Pancreas (tissue), 10 donors: ENCODE data around the gene ATP6V0E1. TPM values are rescaled to one million over a fixed set of nuclear protein-coding genes. Genes with fewer than 3 reads are reported as not detected.

ENCODE experiments used
- ATAC-seq, 4 donors: fragments of 200-7000 bp; cut with Tn5 transposase; one replicate each; pipeline versions ENCODE4 v1.8.0 to v1.9.1; 2020; ENCODE audit warnings: mild to moderate bottlenecking in 4 of 4, moderate library complexity in 4 of 4
- DNase-seq, 6 donors: peaks; one replicate each; pipeline ENCODE4 v3.0.0-alpha.2; 2020
- FAIRE-seq: peaks from 2 replicates; lab custom pipeline; 2012; peaks lifted over from hg19 to GRCh38; lab: Jason Lieb, UNC
- H3K27ac ChIP-seq, 4 donors: fragments of 200-600 bp; sonication (generic); 1 replicate in 3 of 4; 2 replicates in 1 of 4; pipeline versions ENCODE4 v1.5.0 to v1.8.0; 2020
- H3K27me3 ChIP-seq, 4 donors: fragments of 200-600 bp; one replicate each; pipeline ENCODE4 v1.8.0; 2021
- H3K36me3 ChIP-seq, 3 donors: fragments of 200-600 bp; sonication (generic) in 1 of 3; one replicate each; pipeline versions ENCODE4 v1.5.0 to v1.8.0; 2020 to 2021
- H3K4me1 ChIP-seq, 3 donors: fragments of 200-600 bp; one replicate each; pipeline ENCODE4 v1.8.0; 2021
- H3K4me3 ChIP-seq, 4 donors: fragments of 200-600 bp; sonication (generic) in 2 of 4; one replicate each; pipeline versions ENCODE4 v1.5.0 to v1.8.0; 2020 to 2021
- H3K9me3 ChIP-seq, 4 donors: fragments of 200-600 bp; one replicate each; pipeline ENCODE4 v1.8.0; 2021
- WGBS, 2 donors: extraction: QIAGEN DNeasy Blood & Tissue Kit; methylation state at CpG; one replicate each; pipeline ENCODE4 v1.1.7; 2013; 5-methylcytosine and 5-hydroxymethylcytosine counted together
- intact Hi-C, 3 donors: fragments of 100-400 bp; cut with DNase I; formaldehyde crosslinking; loops; one replicate each; pipeline versions ENCODE4 v1.11.1 to v1.14.2; 2022
- polyA plus RNA-seq, 2 donors: library from polyadenylated mRNA; stranded (reverse); fragments of 200-250 nt; gene quantifications; one replicate each; pipeline ENCODE4 v1.2.3, GENCODE V29; 2013
- total RNA-seq, 6 donors: library from RNA; stranded (reverse); fragmentation: NEBNext Ultra II Directional in 4 of 6; extraction: Animal tissue kit (Norgen Biotek cat#: 25700) in 4 of 6; gene quantifications; one replicate each; pipeline versions ENCODE4 v1.2.1 to v1.2.4, GENCODE V29; 2021 to 2023
- TF ChIP-seq, protein P1 (sequence below), 4 donors: fragments of 200-600 bp; sonication (generic) in 3 of 4; IDR thresholded peaks; one replicate each; pipeline versions ENCODE4 v1.5.0 to v1.8.0; 2021; ENCODE audit warnings: antibody characterized with exemption in 4 of 4
- donor health status: healthy with polysubstance abuse.
- donor health status: DM: no; HTN: no; CAD: no; lungs with moderate emphysema.
- donor health status: DM: no; HTN: no; CAD: no.
- donor health status: control.
- donor health status: control.
- donor health status: Bipolar disorder and iron deficiency.
- donor health status: DM: yes; HTN: yes; CAD: no.
- donor health status: DM: no; HTN: no; CAD: no.
- donor health status: DM: no; HTN: no; CAD: no.
- donor health status: DM: yes; HTN: yes; CAD: no.

Gene ATP6V0E1
- total and polyA plus RNA-seq, 8 donors, result 60.3 to 162 (median 89.7) TPM

DNA sequence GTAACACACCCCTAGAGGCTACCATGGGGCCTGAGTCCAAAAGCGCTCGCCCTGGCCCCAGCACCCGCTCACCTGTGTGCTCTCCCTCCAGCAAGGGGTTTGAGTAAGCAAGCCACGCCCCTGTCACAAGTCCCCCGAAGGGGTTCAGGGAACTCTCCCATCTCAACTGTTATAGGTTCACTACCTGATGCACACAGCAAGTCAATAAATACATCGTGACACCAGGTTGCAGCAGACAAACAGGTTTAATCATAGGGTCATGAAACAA lies 64.2 kb downstream of the ATP6V0E1 start:
- Histone ChIP-seq H3K27ac (no peak overlapping the region), H3K4me1 (peaks cover 0 to 4% (median 0%) of the 10 kb centered on the region in 3 donors), H3K9me3 (no peaks in the 10 kb centered on the region), H3K4me3 (no peak overlapping the region), H3K36me3 (no peaks in the 10 kb centered on the region), H3K27me3 (no peaks in the 10 kb centered on the region)
- FAIRE-seq (no peak), ATAC-seq (no peak), DNase-seq (no peak)
- intact Hi-C loops, result no loop called here
- TF ChIP-seq, protein P1, sequence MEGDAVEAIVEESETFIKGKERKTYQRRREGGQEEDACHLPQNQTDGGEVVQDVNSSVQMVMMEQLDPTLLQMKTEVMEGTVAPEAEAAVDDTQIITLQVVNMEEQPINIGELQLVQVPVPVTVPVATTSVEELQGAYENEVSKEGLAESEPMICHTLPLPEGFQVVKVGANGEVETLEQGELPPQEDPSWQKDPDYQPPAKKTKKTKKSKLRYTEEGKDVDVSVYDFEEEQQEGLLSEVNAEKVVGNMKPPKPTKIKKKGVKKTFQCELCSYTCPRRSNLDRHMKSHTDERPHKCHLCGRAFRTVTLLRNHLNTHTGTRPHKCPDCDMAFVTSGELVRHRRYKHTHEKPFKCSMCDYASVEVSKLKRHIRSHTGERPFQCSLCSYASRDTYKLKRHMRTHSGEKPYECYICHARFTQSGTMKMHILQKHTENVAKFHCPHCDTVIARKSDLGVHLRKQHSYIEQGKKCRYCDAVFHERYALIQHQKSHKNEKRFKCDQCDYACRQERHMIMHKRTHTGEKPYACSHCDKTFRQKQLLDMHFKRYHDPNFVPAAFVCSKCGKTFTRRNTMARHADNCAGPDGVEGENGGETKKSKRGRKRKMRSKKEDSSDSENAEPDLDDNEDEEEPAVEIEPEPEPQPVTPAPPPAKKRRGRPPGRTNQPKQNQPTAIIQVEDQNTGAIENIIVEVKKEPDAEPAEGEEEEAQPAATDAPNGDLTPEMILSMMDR (IDR thresholded peaks at IDR 0.05), result no peak
- WGBS, 2 donors, result 74 to 78% methylated on average over 6 of the region's 6 CpGs

DNA sequence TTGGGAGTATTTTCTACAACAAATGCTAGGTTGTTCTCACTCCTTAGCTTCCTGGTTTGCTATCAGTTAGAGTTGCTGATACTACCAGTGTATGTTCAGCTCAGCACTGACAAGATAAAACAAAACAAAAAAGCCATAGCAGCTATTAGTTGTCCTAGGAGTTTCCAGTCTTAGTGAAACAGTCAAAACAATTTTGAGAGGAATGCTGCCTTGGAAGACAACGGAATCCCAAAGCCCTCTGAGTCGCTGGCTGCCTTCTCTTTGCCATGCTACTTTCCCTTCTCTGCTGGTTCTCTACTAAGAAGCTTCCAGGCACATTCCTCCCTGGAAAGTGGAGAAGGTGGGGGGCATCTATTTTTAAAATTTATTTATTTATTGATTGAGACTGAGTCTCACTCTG lies 67.2 kb downstream of the ATP6V0E1 start:
- intact Hi-C loops, result no loop called here
- Histone ChIP-seq H3K27me3 (no peaks in the 10 kb centered on the region), H3K4me3 (no peak overlapping the region), H3K27ac (no peak overlapping the region), H3K9me3 (no peaks in the 10 kb centered on the region), H3K36me3 (no peaks in the 10 kb centered on the region), H3K4me1 (no peaks in the 10 kb centered on the region)
- TF ChIP-seq, protein P1 (IDR thresholded peaks at IDR 0.05), result no peak
- FAIRE-seq (no peak), ATAC-seq (peak in 1 of 4 donors; percentile 41), DNase-seq (no peak)
- 61 to 66% methylated on average over 2 of the region's 2 CpGs for WGBS, 2 donors

DNA sequence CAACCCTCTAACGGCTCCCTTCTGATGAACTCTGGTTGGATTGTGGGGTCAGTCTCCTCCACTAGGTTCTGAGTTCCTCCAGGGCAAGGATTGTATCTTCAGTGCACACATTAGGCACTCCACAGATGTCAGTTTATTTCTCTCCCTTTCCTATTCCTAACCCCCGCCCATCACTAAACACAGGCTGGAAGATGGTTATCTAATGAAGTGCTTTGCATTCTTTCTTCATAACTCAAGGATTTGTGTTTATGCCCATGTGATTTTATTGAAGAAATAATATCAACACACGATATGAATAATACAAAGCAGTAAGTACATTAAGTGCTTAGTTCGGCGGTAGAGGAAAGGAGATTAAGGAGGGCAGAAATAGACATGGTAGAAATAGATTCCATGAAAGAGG lies 68.2 kb downstream of the ATP6V0E1 start:
- TF ChIP-seq, protein P1 (IDR thresholded peaks at IDR 0.05), result no peak
- ATAC-seq (no peak), FAIRE-seq (no peak), DNase-seq (no peak)
- Histone ChIP-seq H3K4me1 (no peaks in the 10 kb centered on the region), H3K36me3 (no peaks in the 10 kb centered on the region), H3K4me3 (no peak overlapping the region), H3K27ac (no peak overlapping the region), H3K27me3 (no peaks in the 10 kb centered on the region), H3K9me3 (no peaks in the 10 kb centered on the region)
- intact Hi-C loops, result no loop called here
- WGBS, 2 donors, result 78 to 86% methylated on average over 5 of the region's 5 CpGs

DNA sequence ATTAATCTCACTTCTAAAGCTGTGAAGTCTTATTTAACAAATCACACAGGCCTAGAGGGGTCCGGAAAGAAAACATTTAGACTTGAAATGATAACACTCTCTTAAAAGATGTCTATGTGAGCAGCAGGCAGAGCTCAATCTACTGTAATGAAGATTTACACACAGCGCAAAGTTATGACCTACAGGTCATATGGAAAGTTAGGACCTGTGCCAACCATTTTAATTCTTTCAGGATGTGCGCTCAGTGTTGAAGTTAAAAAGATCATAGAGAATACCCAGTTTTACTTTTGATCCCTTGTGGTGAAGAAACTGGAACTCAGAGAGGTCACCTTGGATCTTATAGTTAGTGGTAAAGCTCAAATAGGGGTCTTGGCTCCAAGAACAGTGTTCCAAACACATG lies 69.5 kb downstream of the ATP6V0E1 start:
- 76 to 77% methylated on average over 3 of the region's 3 CpGs for WGBS, 2 donors
- H3K9me3 ChIP-seq, result no peaks in the 10 kb centered on the region
- TF ChIP-seq, protein P1 (IDR thresholded peaks at IDR 0.05), result no peak
- no peak overlapping the region for H3K27ac ChIP-seq
- H3K36me3 ChIP-seq, result no peaks in the 10 kb centered on the region
- intact Hi-C loops, result no loop called here
- no peak overlapping the region for H3K4me3 ChIP-seq
- peaks cover 0 to 5% (median 2%) of the 10 kb centered on the region in 3 donors for H3K4me1 ChIP-seq
- DNase-seq, result no peak
- no peak for ATAC-seq
- no peak for FAIRE-seq
- H3K27me3 ChIP-seq, result no peaks in the 10 kb centered on the region

DNA sequence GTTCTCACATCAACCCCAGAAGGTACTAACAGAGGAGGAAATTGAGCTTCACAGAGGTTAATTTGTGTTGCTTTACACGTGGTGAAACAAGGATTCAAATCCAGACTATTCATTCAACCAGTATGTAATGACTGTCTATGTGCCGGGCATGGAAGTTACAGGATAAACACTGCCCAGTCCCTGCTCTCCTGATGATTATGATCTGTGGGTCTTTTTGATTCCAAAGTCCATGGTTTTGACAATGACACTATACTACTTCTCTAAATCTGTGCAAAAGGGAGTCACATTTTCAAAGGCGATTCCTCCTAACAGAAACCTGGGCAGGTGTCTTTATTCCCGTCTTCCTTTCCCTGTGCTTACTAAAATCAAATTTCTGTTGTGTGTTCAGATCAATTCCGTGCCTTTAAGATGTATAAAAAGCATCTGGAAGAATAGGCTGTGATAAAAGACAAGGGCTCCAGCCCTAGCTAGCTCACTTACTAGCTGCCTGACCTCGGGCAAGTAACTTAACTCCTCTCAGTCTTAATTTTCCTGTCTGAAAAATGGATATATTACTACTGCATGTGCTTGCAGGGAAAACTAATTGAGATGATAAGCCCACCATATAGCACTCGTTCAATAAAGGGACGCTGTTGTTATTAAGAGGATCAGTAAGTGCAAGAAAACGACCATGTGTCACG lies 71.6 kb downstream of the ATP6V0E1 start:
- Histone ChIP-seq H3K27me3 (no peaks in the 10 kb centered on the region), H3K4me3 (peak overlapping the region in 3 of 4 donors; percentile 95 to 100 (median 98)), H3K27ac (no peak overlapping the region), H3K9me3 (no peaks in the 10 kb centered on the region), H3K4me1 (peaks cover 0 to 13% (median 6%) of the 10 kb centered on the region in 3 donors), H3K36me3 (no peaks in the 10 kb centered on the region)
- TF ChIP-seq, protein P1 (IDR thresholded peaks at IDR 0.05), result no peak
- intact Hi-C loops, result no loop called here
- 7 to 11% methylated on average over 10 of the region's 10 CpGs for WGBS, 2 donors
- ATAC-seq, result no peak
- FAIRE-seq, result no peak
- no peak for DNase-seq
